WTC11 (cell line): ENCODE data around the gene MEGF11. TPM values are rescaled to one million over a fixed set of nuclear protein-coding genes. Genes with fewer than 3 reads are reported as not detected.

Source experiments
- ATAC-seq: fragments of 200-7000 bp; cut with Tn5 transposase; 2 replicates; pipeline ENCODE4 v1.10.0; 2021; ENCODE audit warnings: mild to moderate bottlenecking, moderate library complexity
- CTCF ChIA-PET: fragments of 300-600 bp; sonication (Branson Sonifier 250); formaldehyde crosslinking; loops from one replicate; lab custom pipeline; 2021; ENCODE audit warnings: antibody characterized with exemption; lab: Charles Lee
- POLR2A ChIA-PET: fragments of 350-600 bp; sonication (Branson Sonifier 250); formaldehyde crosslinking; loops from one replicate; lab custom pipeline; 2021; ENCODE audit warnings: antibody characterized with exemption; lab: Charles Lee
- DNase-seq: peaks from one replicate; pipeline ENCODE4 v3.0.0; 2021; ENCODE audit warnings: low spot score
- H3K27ac Mint-ChIP-seq: 2 replicates; pipeline ENCODE4 v1.8.0; 2021; ENCODE audit warnings: mixed read lengths
- H3K27me3 Mint-ChIP-seq: 2 replicates; pipeline ENCODE4 v1.8.0; 2021; ENCODE audit warnings: low read depth, mild to moderate bottlenecking, moderate library complexity, mixed read lengths
- H3K36me3 Mint-ChIP-seq: 2 replicates; pipeline ENCODE4 v1.8.0; 2021; ENCODE audit warnings: mixed read lengths
- H3K4me1 Mint-ChIP-seq: 2 replicates; pipeline ENCODE4 v1.8.0; 2022; ENCODE audit warnings: mixed read lengths
- H3K4me3 Mint-ChIP-seq: 2 replicates; pipeline ENCODE4 v1.8.0; 2021; ENCODE audit warnings: mild to moderate bottlenecking, moderate library complexity, mixed read lengths
- H3K9me3 Mint-ChIP-seq: 2 replicates; pipeline ENCODE4 v1.8.0; 2021; ENCODE audit warnings: mixed read lengths
- ATF1 ChIP-seq: sonication (generic); formaldehyde crosslinking; IDR thresholded peaks from 2 replicates; pipeline ENCODE4 v1.8.1; 2023; ENCODE audit warnings: mild to moderate bottlenecking, moderate library complexity, missing genetic modification reagents
- ATF6 ChIP-seq: sonication (generic); formaldehyde crosslinking; IDR thresholded peaks from 2 replicates; pipeline ENCODE4 v1.8.1; 2023; ENCODE audit warnings: mild to moderate bottlenecking, missing genetic modification reagents
- CBFB ChIP-seq: sonication (generic); formaldehyde crosslinking; IDR thresholded peaks from 2 replicates; pipeline ENCODE4 v1.8.1; 2022; ENCODE audit warnings: mild to moderate bottlenecking, low read depth, missing genetic modification reagents
- ELF4 ChIP-seq: sonication (generic); formaldehyde crosslinking; IDR thresholded peaks from 2 replicates; pipeline ENCODE4 v1.8.1; 2022; ENCODE audit warnings: low read depth, mild to moderate bottlenecking, moderate library complexity, missing genetic modification reagents
- ETV6 ChIP-seq: sonication (generic); formaldehyde crosslinking; IDR thresholded peaks from 2 replicates; pipeline ENCODE4 v1.8.1; 2022; ENCODE audit warnings: mild to moderate bottlenecking, missing genetic modification reagents
- FOXJ3 ChIP-seq: sonication (generic); formaldehyde crosslinking; IDR thresholded peaks from 2 replicates; pipeline ENCODE4 v1.9.0; 2021; ENCODE audit warnings: missing genetic modification reagents, mild to moderate bottlenecking, borderline replicate concordance
- FOXP1 ChIP-seq: sonication (generic); formaldehyde crosslinking; IDR thresholded peaks from 2 replicates; pipeline ENCODE4 v1.8.0; 2022; ENCODE audit warnings: missing genetic modification reagents, mild to moderate bottlenecking, moderate library complexity, borderline replicate concordance
- IRF2 ChIP-seq: sonication (generic); formaldehyde crosslinking; IDR thresholded peaks from 2 replicates; pipeline ENCODE4 v1.8.0; 2022; ENCODE audit warnings: low read depth, missing genetic modification reagents, borderline replicate concordance
- JUN ChIP-seq: sonication (generic); formaldehyde crosslinking; IDR thresholded peaks from 2 replicates; pipeline ENCODE4 v1.8.0; 2023; ENCODE audit warnings: mild to moderate bottlenecking, missing genetic modification reagents
- NFE2L1 ChIP-seq: sonication (generic); formaldehyde crosslinking; IDR thresholded peaks from 2 replicates; pipeline ENCODE4 v1.8.1; 2023; ENCODE audit warnings: missing genetic modification reagents
- NR2C2 ChIP-seq: sonication (generic); formaldehyde crosslinking; IDR thresholded peaks from 2 replicates; pipeline ENCODE4 v1.8.0; 2022; ENCODE audit warnings: mild to moderate bottlenecking, missing genetic modification reagents
- NR3C1 ChIP-seq: sonication (generic); formaldehyde crosslinking; conservative IDR thresholded peaks from 2 replicates; pipeline ENCODE4 v1.8.1; 2023; ENCODE audit warnings: low read depth, mild to moderate bottlenecking, missing genetic modification reagents
- PRDM15 ChIP-seq: sonication (generic); formaldehyde crosslinking; IDR thresholded peaks from 2 replicates; pipeline ENCODE4 v1.8.0; 2022; ENCODE audit warnings: missing genetic modification reagents
- RELA ChIP-seq: sonication (generic); formaldehyde crosslinking; IDR thresholded peaks from 2 replicates; pipeline ENCODE4 v1.8.1; 2022; ENCODE audit warnings: missing genetic modification reagents, mild to moderate bottlenecking, borderline replicate concordance
- SMAD3 ChIP-seq: sonication (generic); formaldehyde crosslinking; IDR thresholded peaks from 2 replicates; pipeline ENCODE4 v1.8.0; 2022; ENCODE audit warnings: missing genetic modification reagents, mild to moderate bottlenecking, borderline replicate concordance
- SOX15 ChIP-seq: fragments of 250-450 bp; sonication (Bioruptor Pico); IDR thresholded peaks from 2 replicates; pipeline ENCODE4 v1.9.0; 2021; ENCODE audit warnings: mild to moderate bottlenecking
- STAT6 ChIP-seq: sonication (generic); formaldehyde crosslinking; conservative IDR thresholded peaks from 2 replicates; pipeline ENCODE4 v1.8.1; 2023; ENCODE audit warnings: mild to moderate bottlenecking, low read depth, missing genetic modification reagents, moderate library complexity
- TCF7 ChIP-seq: sonication (generic); formaldehyde crosslinking; IDR thresholded peaks from 2 replicates; pipeline ENCODE4 v1.8.0; 2022; ENCODE audit warnings: mild to moderate bottlenecking, low read depth, missing genetic modification reagents, moderate library complexity
- TEAD1 ChIP-seq: sonication (generic); formaldehyde crosslinking; IDR thresholded peaks from 2 replicates; pipeline ENCODE4 v1.8.0; 2022; ENCODE audit warnings: mild to moderate bottlenecking, missing genetic modification reagents
- TEAD4 ChIP-seq: sonication (generic); formaldehyde crosslinking; IDR thresholded peaks from 2 replicates; pipeline ENCODE4 v1.8.0; 2022; ENCODE audit warnings: mild to moderate bottlenecking, missing genetic modification reagents
- ZBTB43 ChIP-seq: sonication (generic); formaldehyde crosslinking; IDR thresholded peaks from 2 replicates; pipeline ENCODE4 v1.8.1; 2023; ENCODE audit warnings: mild to moderate bottlenecking, missing genetic modification reagents
- ZNF232 ChIP-seq: sonication (generic); formaldehyde crosslinking; IDR thresholded peaks from 2 replicates; pipeline ENCODE4 v1.8.0; 2022; ENCODE audit warnings: mild to moderate bottlenecking, missing genetic modification reagents
- total RNA-seq: library from RNA; stranded (reverse); gene quantifications from 3 replicates; pipeline ENCODE4 v1.2.3, GENCODE V29; 2021

Gene MEGF11
- total RNA-seq, 1 experiment from 2014 or later, result 3.3 TPM

GRCh38 chr15:66077320-66077663, 176.3 kb downstream of the MEGF11 start:
- Mint-ChIP-seq H3K27me3 (no peaks in the 10 kb centered on the region; the same call in 1 of the 2 replicates), H3K9me3 (no peaks in the 10 kb centered on the region), H3K27ac (no peak overlapping the region), H3K4me3 (no peak overlapping the region), H3K36me3 (no peaks in the 10 kb centered on the region), H3K4me1 (peaks cover 13% of the 10 kb centered on the region)
- TF ChIP-seq ZNF232 (CRISPR knock-in tag) (no peak), ZBTB43 (CRISPR knock-in tag) (no peak), SOX15 (no peak), NR3C1 (no peak), ATF6 (no peak), RELA (CRISPR knock-in tag) (no peak), PRDM15 (CRISPR knock-in tag) (no peak), ATF1 (CRISPR knock-in tag) (no peak), TEAD1 (no peak)
- DNase-seq (no peak), ATAC-seq (no peak)
- ChIA-PET POLR2A (no interaction called here), CTCF (no interaction called here)

- H3K9me3 Mint-ChIP-seq, result no peaks in the 10 kb centered on the region
- TF ChIP-seq NR2C2 (CRISPR knock-in tag) (no peak), IRF2 (CRISPR knock-in tag) (no peak)
- TF ChIP-seq, all 79 proteins: peak for 0
- Mint-ChIP-seq H3K4me1 (peaks cover 19% of the 10 kb centered on the region), H3K4me3 (no peak overlapping the region), H3K27me3 (no peaks in the 10 kb centered on the region; the same call in 1 of the 2 replicates), H3K36me3 (no peaks in the 10 kb centered on the region), H3K27ac (no peak overlapping the region)
- ATAC-seq (no peak), DNase-seq (no peak)
- CTCF ChIA-PET, result no interaction called here
- POLR2A ChIA-PET, result no interaction called here
Measured at GRCh38 chr15:66076591-66077319, 176.8 kb downstream of the MEGF11 start.

GRCh38 chr15:66075947-66076346, 177.6 kb downstream of the MEGF11 start:
- Mint-ChIP-seq H3K36me3 (no peaks in the 10 kb centered on the region), H3K27me3 (no peaks in the 10 kb centered on the region; the same call in 1 of the 2 replicates), H3K4me3 (no peak overlapping the region), H3K9me3 (no peaks in the 10 kb centered on the region), H3K4me1 (peaks cover 23% of the 10 kb centered on the region), H3K27ac (no peak overlapping the region)
- ATAC-seq, result no peak
- ChIA-PET CTCF (no interaction called here), POLR2A (no interaction called here)
- no peak for DNase-seq
- TF ChIP-seq TEAD4 (CRISPR knock-in tag), result no peak
- no peak for TF ChIP-seq STAT6
- TF ChIP-seq JUN, result no peak
- no peak for TF ChIP-seq FOXJ3 (CRISPR knock-in tag)
- no peak for TF ChIP-seq TCF7 (CRISPR knock-in tag)
- no peak for TF ChIP-seq ATF6
- TF ChIP-seq FOXP1, result no peak
- TF ChIP-seq NFE2L1 (CRISPR knock-in tag), result no peak
- no peak for TF ChIP-seq ETV6 (CRISPR knock-in tag)
- TF ChIP-seq CBFB (CRISPR knock-in tag), result no peak
- TF ChIP-seq SMAD3 (CRISPR knock-in tag), result no peak
- no peak for TF ChIP-seq ELF4 (CRISPR knock-in tag)
